Measurements from ENCODE around the gene UBL3.

Gene UBL3

GRCh38 chr13:29750183-29750530 is 100.3 kb downstream of the UBL3 start:
- DNase-seq (ENCODE audit: low read depth) = no peak
- TF ChIP-seq CTCF (IDR thresholded peaks at IDR 0.05; ENCODE audit: low read depth, low read length) (no peak), MYC (IDR thresholded peaks at IDR 0.05; ENCODE audit: low read depth, low read length) (no peak)
- no peak overlapping the region for H3K4me3 ChIP-seq (ENCODE audit: low read depth, low read length)

GRCh38 chr13:29749401-29750182 is 100.8 kb downstream of the UBL3 start:
- TF ChIP-seq CTCF (IDR thresholded peaks at IDR 0.05; ENCODE audit: low read depth, low read length) (no peak), MYC (IDR thresholded peaks at IDR 0.05; ENCODE audit: low read depth, low read length) (no peak), POLR2A (IDR thresholded peaks at IDR 0.05; ENCODE audit: extremely low read depth, insufficient read length) (no peak), MAX (IDR thresholded peaks at IDR 0.05; ENCODE audit: low read depth, low read length) (no peak)
- no peak for DNase-seq (ENCODE audit: low read depth)
- no peak overlapping the region for H3K4me3 ChIP-seq (ENCODE audit: low read depth, low read length)

GRCh38 chr13:29748097-29748496 is 102.3 kb downstream of the UBL3 start:
- no peak for DNase-seq (ENCODE audit: low read depth)
- TF ChIP-seq CTCF (IDR thresholded peaks at IDR 0.05; ENCODE audit: low read depth, low read length) = no peak
- H3K4me3 ChIP-seq (ENCODE audit: low read depth, low read length) = no peak overlapping the region

GRCh38 chr13:29746148-29746677 is 104.2 kb downstream of the UBL3 start:
- no peak overlapping the region for H3K4me3 ChIP-seq (ENCODE audit: low read depth, low read length)
- DNase-seq (ENCODE audit: low read depth) = no peak
- no peak for TF ChIP-seq CTCF (IDR thresholded peaks at IDR 0.05; ENCODE audit: low read depth, low read length)
- TF ChIP-seq MAX (IDR thresholded peaks at IDR 0.05; ENCODE audit: low read depth, low read length) = no peak
- no peak for TF ChIP-seq POLR2A (IDR thresholded peaks at IDR 0.05; ENCODE audit: extremely low read depth, insufficient read length)
- TF ChIP-seq MYC (IDR thresholded peaks at IDR 0.05; ENCODE audit: low read depth, low read length) = no peak

GRCh38 chr13:29745704-29746103 is 104.7 kb downstream of the UBL3 start:
- no peak for DNase-seq (ENCODE audit: low read depth)
- TF ChIP-seq MAX (IDR thresholded peaks at IDR 0.05; ENCODE audit: low read depth, low read length) = no peak
- TF ChIP-seq POLR2A (IDR thresholded peaks at IDR 0.05; ENCODE audit: extremely low read depth, insufficient read length) = no peak
- no peak for TF ChIP-seq CTCF (IDR thresholded peaks at IDR 0.05; ENCODE audit: low read depth, low read length)
- TF ChIP-seq MYC (IDR thresholded peaks at IDR 0.05; ENCODE audit: low read depth, low read length) = no peak

GRCh38 chr13:29743201-29743786 is 107.1 kb downstream of the UBL3 start:
- DNase-seq (ENCODE audit: low read depth) = no peak
- H3K4me3 ChIP-seq (ENCODE audit: low read depth, low read length) = no peak overlapping the region
- no peak for TF ChIP-seq CTCF (IDR thresholded peaks at IDR 0.05; ENCODE audit: low read depth, low read length)
- no peak for TF ChIP-seq POLR2A (IDR thresholded peaks at IDR 0.05; ENCODE audit: extremely low read depth, insufficient read length)
- no peak for TF ChIP-seq MYC (IDR thresholded peaks at IDR 0.05; ENCODE audit: low read depth, low read length)
- no peak for TF ChIP-seq MAX (IDR thresholded peaks at IDR 0.05; ENCODE audit: low read depth, low read length)

More at GRCh38 chr13:29745704-29746103, 104.7 kb downstream of the UBL3 start:
- H3K4me3 ChIP-seq (ENCODE audit: low read depth, low read length) = no peak overlapping the region
